ENCODE measurements around the gene DNAJA3. TPM values are rescaled to one million over a fixed set of nuclear protein-coding genes. Genes with fewer than 3 reads are reported as not detected.
A peak's percentile ranks its signal among the peaks of the same experiment; 100 is the strongest.

The DNAJA3 gene
- total RNA-seq: 41.0 TPM

- DNase-seq (ENCODE audit: low spot score): peak; percentile 92
Measured at GRCh38 chr16:4425378-4426020, at the start of gene DNAJA3. TSS of gene DNAJA3 (plus strand) at chr16:4425868. CDS start at chr16:4425882, 14 bp downstream.

DNA sequence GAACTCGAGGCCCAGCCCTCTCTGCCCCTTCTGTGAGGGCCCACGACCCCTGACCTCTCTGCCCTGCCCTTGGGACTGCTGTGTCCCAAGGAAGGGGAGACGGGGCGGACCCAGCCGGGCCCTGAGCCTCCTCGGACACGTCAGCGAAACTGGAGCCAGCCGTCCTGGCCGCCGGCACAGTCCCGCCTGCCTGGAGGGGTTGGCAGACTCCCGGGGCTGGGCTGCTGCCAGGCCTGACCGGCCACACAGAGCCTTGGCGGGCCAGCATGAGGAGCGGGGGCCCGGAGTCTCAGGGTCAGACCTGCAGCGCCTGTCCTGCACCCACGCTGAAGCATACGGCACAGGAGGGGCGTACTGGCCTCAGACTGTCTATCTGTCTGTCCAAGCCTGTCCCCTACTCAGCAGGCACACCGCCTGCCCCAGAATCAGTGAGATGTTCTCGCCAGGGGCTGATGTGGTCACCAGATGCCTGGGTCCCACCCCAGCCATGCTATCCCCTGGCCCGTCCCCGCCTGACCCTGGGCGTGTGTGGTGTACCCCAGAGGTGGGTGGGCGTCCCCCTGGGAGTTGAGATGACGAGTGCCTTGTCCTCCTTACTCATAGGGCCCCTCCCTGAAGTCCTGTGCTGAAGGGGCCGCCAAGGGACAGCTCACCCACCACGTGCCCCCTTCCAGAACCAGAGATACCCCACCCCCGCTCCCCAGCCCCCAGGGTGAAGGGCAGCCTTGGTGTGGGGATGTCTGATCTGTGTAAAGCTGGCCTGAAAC is 49.4 kb upstream of the DNAJA3 start:
- DNase-seq (ENCODE audit: low spot score): peak; percentile 89

- DNase-seq (ENCODE audit: low spot score): no peak
Measured at GRCh38 chr16:4376893-4377572, 48.6 kb upstream of the DNAJA3 start.

GRCh38 chr16:4377573-4378154 is 48.0 kb upstream of the DNAJA3 start:
- DNase-seq (ENCODE audit: low spot score): no peak

DNA sequence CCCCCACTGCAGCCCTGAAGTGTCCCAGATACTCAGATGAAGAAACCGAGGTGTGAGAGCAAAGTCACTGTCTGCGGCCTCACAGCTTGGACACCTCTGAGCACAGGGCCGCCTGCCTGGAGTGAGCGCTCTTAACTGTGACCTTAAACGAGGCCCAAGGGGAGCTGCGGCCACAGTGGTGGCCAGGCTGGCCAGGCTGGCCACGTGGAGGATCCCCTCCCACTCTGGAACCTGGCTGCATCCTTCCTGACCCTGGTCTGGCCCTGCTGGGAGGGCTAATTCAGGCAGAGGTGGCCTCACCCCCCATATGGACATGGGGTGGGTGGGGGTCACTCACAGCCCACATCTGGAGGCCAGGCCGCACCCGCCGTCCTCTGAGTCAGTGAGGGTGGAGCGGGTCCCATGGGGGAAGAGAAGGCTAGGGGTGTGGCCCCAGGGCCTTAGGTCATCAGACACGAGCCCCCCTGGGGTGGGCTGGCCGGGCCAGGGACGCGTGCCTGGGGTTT is 47.5 kb upstream of the DNAJA3 start:
- no peak for DNase-seq (ENCODE audit: low spot score)

GRCh38 chr16:4378999-4379690 is 46.5 kb upstream of the DNAJA3 start:
- no peak for DNase-seq (ENCODE audit: low spot score)

- DNase-seq (ENCODE audit: low spot score): no peak
Measured at GRCh38 chr16:4380119-4381063, 45.3 kb upstream of the DNAJA3 start.

- no peak for DNase-seq (ENCODE audit: low spot score)
Measured at GRCh38 chr16:4381072-4381934, 44.4 kb upstream of the DNAJA3 start.

GRCh38 chr16:4381935-4382794 is 43.5 kb upstream of the DNAJA3 start:
- no peak for DNase-seq (ENCODE audit: low spot score)

DNA sequence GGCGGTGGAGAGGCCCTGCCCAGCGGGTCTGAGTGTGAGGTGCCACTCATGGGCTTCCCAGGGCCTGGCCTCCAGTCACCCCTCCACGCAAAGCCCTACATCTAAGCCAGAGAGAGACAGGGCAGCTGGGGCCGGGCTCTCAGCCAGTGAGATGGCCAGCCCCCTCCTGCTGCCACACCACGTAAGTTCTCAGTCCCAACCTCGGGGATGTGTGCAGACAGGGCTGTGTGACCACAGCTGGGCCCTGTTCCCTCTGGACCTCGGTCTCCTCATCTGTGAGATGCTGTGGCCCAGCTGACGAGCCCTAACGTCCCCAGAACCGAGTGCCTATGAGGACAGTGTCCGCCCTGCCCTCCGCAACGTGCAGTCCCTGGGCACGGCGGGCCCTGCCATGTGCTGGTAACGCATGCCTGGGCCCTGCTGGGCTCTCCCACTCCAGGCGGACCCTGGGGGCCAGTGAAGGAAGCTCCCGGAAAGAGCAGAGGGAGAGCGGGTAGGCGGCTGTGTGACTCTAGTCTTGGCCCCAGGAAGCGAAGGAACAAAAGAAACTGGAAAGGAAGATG is 42.8 kb upstream of the DNAJA3 start:
- DNase-seq (ENCODE audit: low spot score): no peak

DNA sequence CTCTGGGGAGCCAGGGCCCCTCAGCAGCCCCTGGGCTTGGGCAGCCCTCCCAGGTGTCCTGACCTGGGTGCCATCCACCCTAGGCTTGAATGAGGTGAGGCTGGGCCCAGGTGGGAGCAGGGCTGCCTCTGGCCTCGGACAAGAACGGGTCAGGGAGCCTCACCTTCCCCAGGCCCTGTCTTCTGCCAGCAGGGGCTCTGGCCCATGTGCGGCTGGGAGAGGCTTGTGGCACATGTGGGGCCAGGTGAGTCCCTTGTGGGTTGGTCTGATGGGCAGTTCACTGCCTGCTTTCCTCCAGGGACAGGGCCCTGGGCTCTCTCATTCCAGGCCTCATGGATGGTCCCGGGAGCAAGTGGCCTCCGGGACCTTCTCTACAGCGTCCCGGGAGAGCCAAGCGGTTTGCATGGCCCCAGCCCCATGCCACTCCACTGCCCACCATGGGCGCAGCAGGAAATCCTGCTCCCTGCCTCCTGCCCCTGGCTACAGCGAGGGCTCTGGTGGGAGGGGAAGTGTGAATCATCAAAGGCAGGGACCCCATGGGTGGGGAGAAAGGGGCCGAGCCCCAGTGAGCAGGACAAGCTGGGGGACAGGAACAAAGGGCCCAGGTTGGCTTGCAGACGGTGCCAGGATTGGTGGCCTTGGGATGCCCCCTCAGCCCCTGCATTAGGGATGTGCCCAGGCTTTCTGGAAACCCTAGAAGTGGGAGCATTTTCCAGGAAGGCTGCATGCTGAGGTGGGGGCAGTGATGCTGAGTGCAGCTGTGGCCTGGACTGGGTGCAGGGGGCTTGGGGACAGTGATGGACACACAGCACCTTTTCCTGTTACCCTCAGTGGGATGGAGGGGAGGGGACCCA is 41.9 kb upstream of the DNAJA3 start:
- no peak for DNase-seq (ENCODE audit: low spot score)

- no peak for DNase-seq (ENCODE audit: low spot score)
Measured at GRCh38 chr16:4384509-4384942, 41.1 kb upstream of the DNAJA3 start.

DNA sequence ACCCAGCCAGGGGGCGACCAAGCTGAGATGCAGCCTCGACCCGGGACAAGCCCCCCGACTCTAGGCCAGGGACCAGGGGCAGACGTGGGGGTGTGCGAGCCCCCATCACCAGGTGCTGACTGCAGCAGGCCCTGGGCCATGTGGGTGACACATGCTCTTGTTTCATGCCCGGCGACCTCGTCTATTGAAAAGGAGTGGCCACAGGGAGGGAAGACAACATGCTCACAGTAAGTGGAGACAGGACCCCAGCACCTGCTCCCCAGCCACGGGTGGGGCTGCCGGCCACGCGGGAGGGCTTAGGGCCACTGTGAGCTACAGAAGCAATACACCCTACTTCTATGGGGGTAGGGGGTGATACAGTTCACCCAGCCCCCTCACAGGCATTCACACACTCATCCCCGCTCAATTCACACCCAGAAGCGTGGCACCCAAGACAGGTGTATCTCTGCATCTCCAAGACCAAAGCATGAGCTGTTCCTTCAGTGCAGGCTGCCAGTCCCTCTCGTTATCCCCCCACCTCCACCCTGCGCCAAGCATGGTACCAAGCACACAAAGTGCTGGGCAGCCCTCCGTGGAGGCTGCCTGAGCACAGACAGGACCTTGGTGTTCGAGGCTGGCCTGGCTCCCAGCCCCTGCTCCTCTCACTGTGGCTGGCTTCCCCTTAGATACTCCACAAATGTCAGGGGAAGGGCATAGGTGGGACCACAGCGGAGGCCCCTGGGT is 40.4 kb upstream of the DNAJA3 start:
- DNase-seq (ENCODE audit: low spot score): no peak

GRCh38 chr16:4385789-4386450 is 39.7 kb upstream of the DNAJA3 start:
- no peak for DNase-seq (ENCODE audit: low spot score)

- DNase-seq (ENCODE audit: low spot score): no peak
Measured at GRCh38 chr16:4386451-4386805, 39.2 kb upstream of the DNAJA3 start.

GRCh38 chr16:4386951-4387565 is 38.6 kb upstream of the DNAJA3 start:
- DNase-seq (ENCODE audit: low spot score): no peak
